ENCODE measurements around the gene FOXP2.
A peak's percentile ranks its signal among the peaks of the same experiment; 100 is the strongest.

FOXP2 gene

DNA sequence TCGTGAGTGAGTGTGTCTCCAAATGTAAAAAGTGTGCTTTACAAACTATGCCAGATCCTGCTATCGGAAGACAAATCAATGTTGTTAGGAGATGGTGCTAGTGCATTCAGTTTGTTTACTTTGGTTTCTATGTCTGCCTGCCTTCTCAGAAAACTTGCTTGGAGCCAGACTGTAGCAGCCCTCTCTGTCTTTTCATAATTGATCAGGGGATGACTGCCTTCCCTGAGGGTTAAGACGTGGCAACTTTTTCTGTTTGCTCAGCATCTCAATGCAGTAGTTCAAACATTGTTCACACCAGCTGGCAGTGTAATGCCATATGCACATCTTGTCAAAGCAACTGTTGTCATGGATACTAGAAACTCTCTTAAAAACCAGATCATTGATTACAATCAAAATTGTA lies 118.5 kb downstream of the FOXP2 start:
- Histone ChIP-seq H3K4me3 (ENCODE audit: low read depth, low read length) (no peak overlapping the region), H3K9me3 (ENCODE audit: control insufficient read depth, insufficient read depth, low read depth, low read length) (no peaks in the 10 kb centered on the region), H3K36me3 (ENCODE audit: control insufficient read depth in 2 of 2, insufficient read depth in 1 of 2, low read length in 2 of 2) (no peaks in the 10 kb centered on the region), H3K27ac (ENCODE audit: extremely low read depth, low read depth, low read length) (peak overlapping the region; percentile 43; the same call in 1 of the 2 replicates), H3K4me1 (ENCODE audit: control insufficient read depth, insufficient read depth, low read length) (peaks cover 42% of the 10 kb centered on the region)
- TF ChIP-seq ZNF624 (tag by site-specific recombination; IDR thresholded peaks at IDR 0.05) (no peak), KLF7 (tag by site-specific recombination; IDR thresholded peaks at IDR 0.05; ENCODE audit: borderline replicate concordance) (no peak), ZNF10 (tag by site-specific recombination; IDR thresholded peaks at IDR 0.05) (0 out of 2 replicates have a peak, but pooled peaks have one; percentile 24), ZNF366 (tag by site-specific recombination; conservative IDR thresholded peaks at IDR 0.05) (no peak), FEZF1 (tag by site-specific recombination; IDR thresholded peaks at IDR 0.05) (peak; percentile 44; the same call in 1 of the 2 replicates), TRIM28 (IDR thresholded peaks at IDR 0.05; ENCODE audit: borderline replicate concordance, low read length) (peak; percentile 26; the same call in 1 of the 2 replicates), ZSCAN30 (tag by site-specific recombination; IDR thresholded peaks at IDR 0.05) (0 out of 2 replicates have a peak, but pooled peaks have one; percentile 43)
- TF ChIP-seq, protein P1, sequence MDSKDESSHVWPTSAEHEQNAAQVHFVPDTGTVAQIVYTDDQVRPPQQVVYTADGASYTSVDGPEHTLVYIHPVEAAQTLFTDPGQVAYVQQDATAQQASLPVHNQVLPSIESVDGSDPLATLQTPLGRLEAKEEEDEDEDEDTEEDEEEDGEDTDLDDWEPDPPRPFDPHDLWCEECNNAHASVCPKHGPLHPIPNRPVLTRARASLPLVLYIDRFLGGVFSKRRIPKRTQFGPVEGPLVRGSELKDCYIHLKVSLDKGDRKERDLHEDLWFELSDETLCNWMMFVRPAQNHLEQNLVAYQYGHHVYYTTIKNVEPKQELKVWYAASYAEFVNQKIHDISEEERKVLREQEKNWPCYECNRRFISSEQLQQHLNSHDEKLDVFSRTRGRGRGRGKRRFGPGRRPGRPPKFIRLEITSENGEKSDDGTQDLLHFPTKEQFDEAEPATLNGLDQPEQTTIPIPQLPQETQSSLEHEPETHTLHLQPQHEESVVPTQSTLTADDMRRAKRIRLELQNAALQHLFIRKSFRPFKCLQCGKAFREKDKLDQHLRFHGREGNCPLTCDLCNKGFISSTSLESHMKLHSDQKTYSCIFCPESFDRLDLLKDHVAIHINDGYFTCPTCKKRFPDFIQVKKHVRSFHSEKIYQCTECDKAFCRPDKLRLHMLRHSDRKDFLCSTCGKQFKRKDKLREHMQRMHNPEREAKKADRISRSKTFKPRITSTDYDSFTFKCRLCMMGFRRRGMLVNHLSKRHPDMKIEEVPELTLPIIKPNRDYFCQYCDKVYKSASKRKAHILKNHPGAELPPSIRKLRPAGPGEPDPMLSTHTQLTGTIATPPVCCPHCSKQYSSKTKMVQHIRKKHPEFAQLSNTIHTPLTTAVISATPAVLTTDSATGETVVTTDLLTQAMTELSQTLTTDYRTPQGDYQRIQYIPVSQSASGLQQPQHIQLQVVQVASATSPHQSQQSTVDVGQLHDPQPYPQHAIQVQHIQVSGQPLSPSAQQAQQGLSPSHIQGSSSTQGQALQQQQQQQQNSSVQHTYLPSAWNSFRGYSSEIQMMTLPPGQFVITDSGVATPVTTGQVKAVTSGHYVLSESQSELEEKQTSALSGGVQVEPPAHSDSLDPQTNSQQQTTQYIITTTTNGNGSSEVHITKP (tag by site-specific recombination; IDR thresholded peaks at IDR 0.05): peak; percentile 71
- TF ChIP-seq, protein P2, sequence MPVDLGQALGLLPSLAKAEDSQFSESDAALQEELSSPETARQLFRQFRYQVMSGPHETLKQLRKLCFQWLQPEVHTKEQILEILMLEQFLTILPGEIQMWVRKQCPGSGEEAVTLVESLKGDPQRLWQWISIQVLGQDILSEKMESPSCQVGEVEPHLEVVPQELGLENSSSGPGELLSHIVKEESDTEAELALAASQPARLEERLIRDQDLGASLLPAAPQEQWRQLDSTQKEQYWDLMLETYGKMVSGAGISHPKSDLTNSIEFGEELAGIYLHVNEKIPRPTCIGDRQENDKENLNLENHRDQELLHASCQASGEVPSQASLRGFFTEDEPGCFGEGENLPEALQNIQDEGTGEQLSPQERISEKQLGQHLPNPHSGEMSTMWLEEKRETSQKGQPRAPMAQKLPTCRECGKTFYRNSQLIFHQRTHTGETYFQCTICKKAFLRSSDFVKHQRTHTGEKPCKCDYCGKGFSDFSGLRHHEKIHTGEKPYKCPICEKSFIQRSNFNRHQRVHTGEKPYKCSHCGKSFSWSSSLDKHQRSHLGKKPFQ (tag by site-specific recombination; IDR thresholded peaks at IDR 0.05): peak; percentile 82
- CTCF ChIA-PET: interaction anchor here (1.0 kb wide), 1 partner anchor 8 kb away, joined by 3 read pairs; no protein-coding TSS in a partner anchor
- POLR2A ChIA-PET: no interaction called here

DNA sequence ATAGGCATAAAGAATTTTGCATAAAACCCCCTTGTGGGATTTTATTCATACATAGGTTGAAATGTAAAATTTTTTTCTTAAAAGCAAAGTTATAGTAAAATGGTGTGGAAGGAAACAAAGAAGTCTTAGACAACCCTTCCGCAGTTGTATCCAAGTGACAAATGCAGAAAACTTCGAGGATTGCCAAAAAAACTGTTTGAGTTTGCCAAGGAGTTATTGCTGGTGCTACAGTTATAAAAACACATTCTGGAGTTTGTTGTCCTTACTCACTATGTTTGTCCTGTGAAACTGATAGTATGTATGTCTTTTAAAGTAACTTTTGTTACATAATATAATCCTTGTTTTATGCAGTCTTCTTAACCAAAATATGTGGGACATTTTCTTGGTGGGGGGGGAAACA lies 120.3 kb downstream of the FOXP2 start:
- POLR2A ChIA-PET: no interaction called here
- Histone ChIP-seq H3K4me3 (ENCODE audit: low read depth, low read length) (no peak overlapping the region), H3K27ac (ENCODE audit: extremely low read depth, low read depth, low read length) (no peak overlapping the region), H3K4me1 (ENCODE audit: control insufficient read depth, insufficient read depth, low read length) (peaks cover 38% of the 10 kb centered on the region), H3K9me3 (ENCODE audit: control insufficient read depth, insufficient read depth, low read depth, low read length) (no peaks in the 10 kb centered on the region), H3K36me3 (ENCODE audit: control insufficient read depth in 2 of 2, insufficient read depth in 1 of 2, low read length in 2 of 2) (no peaks in the 10 kb centered on the region)
- CTCF ChIA-PET: no interaction called here
- TF ChIP-seq IKZF3 (tag by site-specific recombination; IDR thresholded peaks at IDR 0.05): no peak
- no peak for TF ChIP-seq SETDB1 (IDR thresholded peaks at IDR 0.05; ENCODE audit: insufficient read length, low read length)
- no peak for TF ChIP-seq ZFHX2 (tag by site-specific recombination; conservative IDR thresholded peaks at IDR 0.05)
- TF ChIP-seq, protein P3, sequence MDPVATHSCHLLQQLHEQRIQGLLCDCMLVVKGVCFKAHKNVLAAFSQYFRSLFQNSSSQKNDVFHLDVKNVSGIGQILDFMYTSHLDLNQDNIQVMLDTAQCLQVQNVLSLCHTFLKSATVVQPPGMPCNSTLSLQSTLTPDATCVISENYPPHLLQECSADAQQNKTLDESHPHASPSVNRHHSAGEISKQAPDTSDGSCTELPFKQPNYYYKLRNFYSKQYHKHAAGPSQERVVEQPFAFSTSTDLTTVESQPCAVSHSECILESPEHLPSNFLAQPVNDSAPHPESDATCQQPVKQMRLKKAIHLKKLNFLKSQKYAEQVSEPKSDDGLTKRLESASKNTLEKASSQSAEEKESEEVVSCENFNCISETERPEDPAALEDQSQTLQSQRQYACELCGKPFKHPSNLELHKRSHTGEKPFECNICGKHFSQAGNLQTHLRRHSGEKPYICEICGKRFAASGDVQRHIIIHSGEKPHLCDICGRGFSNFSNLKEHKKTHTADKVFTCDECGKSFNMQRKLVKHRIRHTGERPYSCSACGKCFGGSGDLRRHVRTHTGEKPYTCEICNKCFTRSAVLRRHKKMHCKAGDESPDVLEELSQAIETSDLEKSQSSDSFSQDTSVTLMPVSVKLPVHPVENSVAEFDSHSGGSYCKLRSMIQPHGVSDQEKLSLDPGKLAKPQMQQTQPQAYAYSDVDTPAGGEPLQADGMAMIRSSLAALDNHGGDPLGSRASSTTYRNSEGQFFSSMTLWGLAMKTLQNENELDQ (tag by site-specific recombination; IDR thresholded peaks at IDR 0.05; ENCODE audit: low read depth): no peak
- TF ChIP-seq REPIN1 (tag by site-specific recombination; IDR thresholded peaks at IDR 0.05; ENCODE audit: low read depth): no peak
- no peak for TF ChIP-seq SCRT2 (tag by site-specific recombination; IDR thresholded peaks at IDR 0.05)
- TF ChIP-seq, protein P4, sequence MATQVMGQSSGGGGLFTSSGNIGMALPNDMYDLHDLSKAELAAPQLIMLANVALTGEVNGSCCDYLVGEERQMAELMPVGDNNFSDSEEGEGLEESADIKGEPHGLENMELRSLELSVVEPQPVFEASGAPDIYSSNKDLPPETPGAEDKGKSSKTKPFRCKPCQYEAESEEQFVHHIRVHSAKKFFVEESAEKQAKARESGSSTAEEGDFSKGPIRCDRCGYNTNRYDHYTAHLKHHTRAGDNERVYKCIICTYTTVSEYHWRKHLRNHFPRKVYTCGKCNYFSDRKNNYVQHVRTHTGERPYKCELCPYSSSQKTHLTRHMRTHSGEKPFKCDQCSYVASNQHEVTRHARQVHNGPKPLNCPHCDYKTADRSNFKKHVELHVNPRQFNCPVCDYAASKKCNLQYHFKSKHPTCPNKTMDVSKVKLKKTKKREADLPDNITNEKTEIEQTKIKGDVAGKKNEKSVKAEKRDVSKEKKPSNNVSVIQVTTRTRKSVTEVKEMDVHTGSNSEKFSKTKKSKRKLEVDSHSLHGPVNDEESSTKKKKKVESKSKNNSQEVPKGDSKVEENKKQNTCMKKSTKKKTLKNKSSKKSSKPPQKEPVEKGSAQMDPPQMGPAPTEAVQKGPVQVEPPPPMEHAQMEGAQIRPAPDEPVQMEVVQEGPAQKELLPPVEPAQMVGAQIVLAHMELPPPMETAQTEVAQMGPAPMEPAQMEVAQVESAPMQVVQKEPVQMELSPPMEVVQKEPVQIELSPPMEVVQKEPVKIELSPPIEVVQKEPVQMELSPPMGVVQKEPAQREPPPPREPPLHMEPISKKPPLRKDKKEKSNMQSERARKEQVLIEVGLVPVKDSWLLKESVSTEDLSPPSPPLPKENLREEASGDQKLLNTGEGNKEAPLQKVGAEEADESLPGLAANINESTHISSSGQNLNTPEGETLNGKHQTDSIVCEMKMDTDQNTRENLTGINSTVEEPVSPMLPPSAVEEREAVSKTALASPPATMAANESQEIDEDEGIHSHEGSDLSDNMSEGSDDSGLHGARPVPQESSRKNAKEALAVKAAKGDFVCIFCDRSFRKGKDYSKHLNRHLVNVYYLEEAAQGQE (tag by site-specific recombination; IDR thresholded peaks at IDR 0.05): no peak
- TF ChIP-seq ZNF114 (tag by site-specific recombination; IDR thresholded peaks at IDR 0.05): no peak
- TF ChIP-seq GLI4 (tag by site-specific recombination; IDR thresholded peaks at IDR 0.05): no peak
- no peak for TF ChIP-seq ZNF248 (tag by site-specific recombination; IDR thresholded peaks at IDR 0.05)
- no peak for TF ChIP-seq MZF1 (tag by site-specific recombination; IDR thresholded peaks at IDR 0.05; ENCODE audit: borderline replicate concordance)
- TF ChIP-seq, protein P5, sequence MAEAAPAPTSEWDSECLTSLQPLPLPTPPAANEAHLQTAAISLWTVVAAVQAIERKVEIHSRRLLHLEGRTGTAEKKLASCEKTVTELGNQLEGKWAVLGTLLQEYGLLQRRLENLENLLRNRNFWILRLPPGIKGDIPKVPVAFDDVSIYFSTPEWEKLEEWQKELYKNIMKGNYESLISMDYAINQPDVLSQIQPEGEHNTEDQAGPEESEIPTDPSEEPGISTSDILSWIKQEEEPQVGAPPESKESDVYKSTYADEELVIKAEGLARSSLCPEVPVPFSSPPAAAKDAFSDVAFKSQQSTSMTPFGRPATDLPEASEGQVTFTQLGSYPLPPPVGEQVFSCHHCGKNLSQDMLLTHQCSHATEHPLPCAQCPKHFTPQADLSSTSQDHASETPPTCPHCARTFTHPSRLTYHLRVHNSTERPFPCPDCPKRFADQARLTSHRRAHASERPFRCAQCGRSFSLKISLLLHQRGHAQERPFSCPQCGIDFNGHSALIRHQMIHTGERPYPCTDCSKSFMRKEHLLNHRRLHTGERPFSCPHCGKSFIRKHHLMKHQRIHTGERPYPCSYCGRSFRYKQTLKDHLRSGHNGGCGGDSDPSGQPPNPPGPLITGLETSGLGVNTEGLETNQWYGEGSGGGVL (tag by site-specific recombination; IDR thresholded peaks at IDR 0.05): no peak

All from HEK293 (cell line).